ENCODE data around the gene PMM2. TPM values are rescaled to one million over a fixed set of nuclear protein-coding genes. Genes with fewer than 3 reads are reported as not detected.

The PMM2 gene
- total and polyA plus RNA-seq, 2 donors (not counting 3 experiments of a cell fraction or from before 2014, with no cell fraction given), result 29.0 to 61.3 TPM

DNA sequence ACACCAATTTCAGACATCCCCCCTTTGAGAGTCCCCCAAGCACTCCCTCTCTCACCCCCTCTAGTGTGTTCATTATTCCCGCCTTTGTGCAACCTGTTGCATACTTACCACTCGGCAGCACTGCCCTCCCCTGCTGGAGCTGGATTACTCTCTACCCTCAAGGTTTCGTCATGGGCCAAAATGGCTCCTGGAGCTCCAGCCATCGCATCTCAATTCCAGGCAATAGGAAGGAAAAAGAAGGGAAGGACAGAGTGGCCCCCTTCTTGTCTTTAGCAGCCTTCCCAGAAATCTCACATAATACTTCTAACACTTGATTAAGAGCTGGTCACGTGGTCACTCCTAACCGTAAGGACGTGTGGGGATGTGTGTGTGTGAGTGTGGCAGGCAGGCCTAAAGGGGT is 20.4 kb upstream of the PMM2 start:
- Histone ChIP-seq H3K36me3 (ENCODE audit: control insufficient read depth in 2 of 2, extremely low read depth in 1 of 2, insufficient read depth in 2 of 2, low read length in 2 of 2) (no peaks in the 10 kb centered on the region), H4K20me1 (replicated peaks; ENCODE audit: control insufficient read depth, extremely low read depth, insufficient read depth, low read length) (no peaks in the 10 kb centered on the region), H3K4me2 (ENCODE audit: insufficient read depth, low read length) (no peak overlapping the region), H3K79me2 (ENCODE audit: control insufficient read depth, insufficient read depth, low read length) (no peaks in the 10 kb centered on the region), H3K9me3 (replicated peaks; ENCODE audit: control insufficient read depth, insufficient read depth, low read length) (no peaks in the 10 kb centered on the region), H3K4me3 (replicated peaks in 1 of 3; ENCODE audit: insufficient read depth in 1 of 3, low read depth in 1 of 3, low read length in 3 of 3) (no peak overlapping the region), H2AFZ (ENCODE audit: low read depth, low read length) (no peak overlapping the region), H3K27me3 (ENCODE audit: control insufficient read depth in 2 of 2, insufficient read depth in 2 of 2, low read length in 2 of 2) (no peaks in the 10 kb centered on the region), H3K27ac (ENCODE audit: insufficient read depth, low read depth, low read length) (no peak overlapping the region), H3K4me1 (ENCODE audit: control insufficient read depth, extremely low read depth, insufficient read depth, low read length) (no peaks in the 10 kb centered on the region), H3K9me1 (replicated peaks; ENCODE audit: control insufficient read depth, extremely low read depth, insufficient read depth, low read length) (no peaks in the 10 kb centered on the region), H3K9ac (replicated peaks; ENCODE audit: extremely low read depth, insufficient read depth, low read length) (no peak overlapping the region)
- no peak for FAIRE-seq
- CTCF ChIA-PET, result no interaction called here
- intact Hi-C loops (cut with micrococcal nuclease) (no loop called here), dilution Hi-C loops (cut with MboI; ENCODE audit: extremely low pct_ligation_motif_present, low sequenced_read_pairs) (no loop called here)
- DNase-seq (ENCODE audit: low read depth, low spot score), result no peak
- POLR2A ChIA-PET, result no interaction called here
- TF ChIP-seq POLR2A (IDR thresholded peaks at IDR 0.05; ENCODE audit: low read depth, low read length) (no peak), GATA2 (IDR thresholded peaks at IDR 0.05; ENCODE audit: insufficient read depth, insufficient read length, low read depth, low read length) (no peak), MYC (IDR thresholded peaks at IDR 0.05; ENCODE audit: low read depth, low read length) (no peak), EZH2 (IDR thresholded peaks at IDR 0.05; ENCODE audit: borderline replicate concordance, low read depth, low read length, severe bottlenecking) (no peak), MAX (IDR thresholded peaks at IDR 0.05; ENCODE audit: insufficient read depth, insufficient read length) (no peak), POLR2AphosphoS5 (IDR thresholded peaks at IDR 0.05; ENCODE audit: insufficient read depth, low read depth, low read length) (no peak), JUN (IDR thresholded peaks at IDR 0.05; ENCODE audit: borderline replicate concordance, insufficient read depth, insufficient read length, low read depth) (no peak), CTCF (IDR thresholded peaks at IDR 0.05; ENCODE audit: extremely low read depth in 1 of 2, insufficient read depth in 1 of 2, low read depth in 1 of 2, low read length in 2 of 2) (no peak), FOS (IDR thresholded peaks at IDR 0.05; ENCODE audit: borderline replicate concordance, insufficient read depth, low read length) (no peak)
- BruUV-seq (replicated peaks), result no TSS peak
